ENCODE data around the gene PRKCQ.

- TF ChIP-seq, protein P1, sequence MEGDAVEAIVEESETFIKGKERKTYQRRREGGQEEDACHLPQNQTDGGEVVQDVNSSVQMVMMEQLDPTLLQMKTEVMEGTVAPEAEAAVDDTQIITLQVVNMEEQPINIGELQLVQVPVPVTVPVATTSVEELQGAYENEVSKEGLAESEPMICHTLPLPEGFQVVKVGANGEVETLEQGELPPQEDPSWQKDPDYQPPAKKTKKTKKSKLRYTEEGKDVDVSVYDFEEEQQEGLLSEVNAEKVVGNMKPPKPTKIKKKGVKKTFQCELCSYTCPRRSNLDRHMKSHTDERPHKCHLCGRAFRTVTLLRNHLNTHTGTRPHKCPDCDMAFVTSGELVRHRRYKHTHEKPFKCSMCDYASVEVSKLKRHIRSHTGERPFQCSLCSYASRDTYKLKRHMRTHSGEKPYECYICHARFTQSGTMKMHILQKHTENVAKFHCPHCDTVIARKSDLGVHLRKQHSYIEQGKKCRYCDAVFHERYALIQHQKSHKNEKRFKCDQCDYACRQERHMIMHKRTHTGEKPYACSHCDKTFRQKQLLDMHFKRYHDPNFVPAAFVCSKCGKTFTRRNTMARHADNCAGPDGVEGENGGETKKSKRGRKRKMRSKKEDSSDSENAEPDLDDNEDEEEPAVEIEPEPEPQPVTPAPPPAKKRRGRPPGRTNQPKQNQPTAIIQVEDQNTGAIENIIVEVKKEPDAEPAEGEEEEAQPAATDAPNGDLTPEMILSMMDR (conservative IDR thresholded peaks at IDR 0.05; ENCODE audit: low read depth, low read length): no peak
- TF ChIP-seq POLR2A (IDR thresholded peaks at IDR 0.05; ENCODE audit: low read depth, low read length) (no peak), MAZ (IDR thresholded peaks at IDR 0.05; ENCODE audit: borderline replicate concordance, low read depth, low read length) (no peak), BHLHE40 (IDR thresholded peaks at IDR 0.05; ENCODE audit: low read depth, low read length) (no peak), USF2 (IDR thresholded peaks at IDR 0.05; ENCODE audit: low read depth, low read length) (no peak)
Observed at GRCh38 chr10:6539833-6540232, 40.2 kb downstream of the PRKCQ start.
